NCI-H2196 (cell line): Measurements from ENCODE around the gene FGF19.

Source experiments
- DNase-seq: peaks from one replicate; lab custom pipeline; 2025; ENCODE audit not compliant: unreplicated experiment; lab: John Stamatoyannopoulos, UW

The FGF19 gene

GRCh38 chr11:69718147-69718546 lies 14.3 kb upstream of the FGF19 start:
- DNase-seq, result no peak

DNA sequence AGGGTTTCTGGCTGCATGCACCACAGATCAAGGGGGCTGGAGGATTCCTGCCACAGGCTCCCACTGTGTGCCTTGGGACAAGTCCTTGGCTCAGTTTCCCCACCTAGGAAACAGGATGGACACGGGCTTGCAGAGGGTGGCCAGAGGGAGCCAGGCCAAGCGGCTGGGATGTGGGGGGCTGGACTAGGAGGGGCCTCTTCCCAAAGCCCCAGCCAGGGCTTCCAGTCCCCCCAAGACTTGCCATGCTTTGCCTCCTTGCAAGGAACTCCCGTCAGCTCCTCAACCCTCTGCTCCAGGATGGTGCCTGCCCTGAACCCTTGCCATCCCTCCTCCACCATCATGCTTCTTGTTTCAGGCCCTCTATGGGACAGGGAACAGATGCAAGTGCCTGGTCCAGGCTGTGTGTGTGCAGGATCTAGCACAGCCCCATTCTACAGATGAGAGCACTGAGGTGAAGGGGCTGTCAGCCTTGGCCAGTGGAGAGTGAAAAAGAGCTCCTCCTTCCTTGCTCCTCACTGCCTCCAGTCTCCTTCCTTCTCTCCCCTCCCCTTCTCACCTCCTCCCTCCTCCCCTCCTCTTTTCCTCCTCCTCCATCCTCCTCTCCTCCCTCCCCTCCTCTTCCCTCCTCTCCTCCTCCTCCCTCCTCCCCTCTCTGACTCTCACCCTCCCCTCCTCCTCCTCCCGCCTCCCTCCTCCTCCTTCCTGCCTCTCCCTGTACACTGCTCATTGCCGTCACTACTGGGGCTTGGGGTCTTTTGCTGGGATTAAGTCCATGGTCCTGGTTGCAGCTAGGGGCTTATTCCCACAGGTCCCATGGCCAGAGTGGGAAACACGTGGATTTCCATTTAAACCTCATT lies 13.3 kb upstream of the FGF19 start:
- no peak for DNase-seq

DNA sequence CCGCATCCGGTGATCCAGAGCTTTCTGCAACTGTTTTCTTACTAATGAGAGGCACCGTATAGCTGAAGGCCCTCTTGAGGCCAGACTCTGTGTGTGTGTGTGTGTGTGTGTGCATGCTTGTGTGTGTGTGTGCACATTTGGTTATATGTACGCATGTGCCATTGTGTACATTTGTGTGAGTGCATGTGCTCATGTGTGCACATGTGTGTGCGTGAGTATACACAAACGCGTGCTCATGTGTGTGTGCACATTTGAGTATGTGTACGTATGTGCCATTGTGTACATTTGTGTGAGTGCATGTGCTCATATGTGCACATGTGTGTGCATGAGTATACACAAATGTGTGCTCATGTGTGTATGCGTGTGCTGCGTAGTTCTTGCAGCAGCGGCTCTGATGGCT lies 12.3 kb upstream of the FGF19 start:
- DNase-seq, result no peak

GRCh38 chr11:69715446-69715845 lies 11.6 kb upstream of the FGF19 start:
- DNase-seq, result no peak

DNA sequence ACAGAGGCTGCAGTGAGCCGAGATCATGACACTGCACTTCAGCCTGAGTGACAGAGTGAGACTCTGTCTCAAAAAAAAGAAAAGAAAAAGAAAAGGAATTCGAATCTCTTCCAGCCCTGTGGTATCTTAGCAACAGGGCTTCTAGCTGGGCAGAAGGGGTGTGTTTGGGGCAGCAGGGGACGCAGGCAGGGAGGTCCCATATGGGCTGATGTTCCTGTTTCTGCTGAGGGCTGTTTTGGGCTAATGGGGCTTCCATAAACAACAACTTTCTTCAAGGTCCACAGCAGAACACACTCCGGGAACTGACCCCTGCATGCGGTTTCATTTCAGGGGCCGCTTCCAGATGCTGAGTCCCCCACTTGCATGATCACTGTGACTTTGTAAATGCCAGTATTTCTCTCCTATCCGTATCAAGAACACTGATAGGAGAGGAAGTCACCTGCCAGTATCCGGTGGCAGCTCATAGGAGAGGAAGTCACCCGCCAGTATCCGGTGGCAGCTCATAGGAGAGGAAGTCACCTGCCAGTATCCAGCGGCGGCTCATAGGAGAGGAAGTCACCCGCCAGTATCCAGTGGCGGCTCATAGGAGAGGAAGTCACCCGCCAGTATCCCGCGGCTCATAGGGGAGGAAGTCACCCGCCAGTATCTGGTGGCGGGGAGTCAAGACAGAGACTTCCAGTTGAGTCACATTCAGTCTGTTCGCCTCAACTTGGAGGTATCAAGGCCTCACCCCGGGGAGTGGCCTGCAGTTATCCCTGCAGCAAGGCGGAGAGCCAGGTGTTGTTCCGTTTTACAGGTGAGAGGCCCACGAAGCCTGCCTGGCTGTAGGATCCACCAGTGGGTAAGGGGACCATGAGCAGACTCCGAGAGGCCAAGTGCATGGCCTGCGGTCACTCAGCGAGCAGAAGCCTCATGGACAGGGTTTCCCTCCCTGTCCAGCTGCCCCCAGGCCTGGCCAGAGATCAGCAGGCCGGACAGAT lies 8.3 kb upstream of the FGF19 start:
- DNase-seq, result no peak

GRCh38 chr11:69708736-69709401 lies 5.0 kb upstream of the FGF19 start:
- no peak for DNase-seq

DNA sequence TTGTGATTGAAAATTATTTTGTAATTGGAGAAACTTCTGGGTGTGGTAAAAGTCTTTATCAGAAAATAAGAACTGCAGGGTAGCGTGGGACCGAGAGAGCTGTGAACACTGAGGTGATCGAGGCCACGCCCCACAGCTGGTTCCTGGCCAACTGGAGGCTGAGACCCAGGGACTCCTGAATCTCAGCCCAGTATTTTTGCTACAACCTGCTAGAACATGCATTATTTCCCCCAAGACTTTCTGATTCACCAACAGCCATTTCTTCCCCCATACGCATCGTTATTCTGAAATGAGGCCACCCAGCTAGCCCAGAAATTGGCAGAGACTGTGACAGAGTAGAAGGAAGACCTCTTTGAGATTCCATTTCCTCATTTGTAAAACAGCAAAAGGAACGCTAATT lies 3.4 kb upstream of the FGF19 start:
- DNase-seq, result no peak

GRCh38 chr11:69705901-69706787 lies 2.3 kb upstream of the FGF19 start:
- no peak for DNase-seq

DNA sequence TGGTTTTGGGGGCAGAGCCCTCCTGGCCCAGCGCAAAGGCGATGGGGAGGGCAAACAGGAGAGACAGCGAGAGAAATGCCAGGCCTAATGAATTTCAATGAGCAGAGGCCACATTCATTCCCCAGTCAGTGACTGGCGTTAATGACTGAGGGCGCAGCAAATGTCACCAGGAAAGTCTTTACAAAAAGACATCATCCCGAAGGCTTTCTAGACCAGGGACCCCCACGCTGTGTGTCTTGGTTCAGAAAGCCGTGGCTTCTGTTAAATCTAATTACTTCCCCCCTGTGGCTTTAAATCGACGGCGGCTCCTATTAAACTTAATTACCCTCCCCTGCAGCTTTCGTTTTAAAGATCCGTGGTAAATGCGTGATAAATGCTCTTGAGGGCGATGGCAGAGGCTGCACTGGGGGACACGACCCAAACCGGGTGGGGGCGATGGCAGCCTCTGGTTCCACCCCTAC lies 1.6 kb upstream of the FGF19 start:
- DNase-seq, result no peak

DNA sequence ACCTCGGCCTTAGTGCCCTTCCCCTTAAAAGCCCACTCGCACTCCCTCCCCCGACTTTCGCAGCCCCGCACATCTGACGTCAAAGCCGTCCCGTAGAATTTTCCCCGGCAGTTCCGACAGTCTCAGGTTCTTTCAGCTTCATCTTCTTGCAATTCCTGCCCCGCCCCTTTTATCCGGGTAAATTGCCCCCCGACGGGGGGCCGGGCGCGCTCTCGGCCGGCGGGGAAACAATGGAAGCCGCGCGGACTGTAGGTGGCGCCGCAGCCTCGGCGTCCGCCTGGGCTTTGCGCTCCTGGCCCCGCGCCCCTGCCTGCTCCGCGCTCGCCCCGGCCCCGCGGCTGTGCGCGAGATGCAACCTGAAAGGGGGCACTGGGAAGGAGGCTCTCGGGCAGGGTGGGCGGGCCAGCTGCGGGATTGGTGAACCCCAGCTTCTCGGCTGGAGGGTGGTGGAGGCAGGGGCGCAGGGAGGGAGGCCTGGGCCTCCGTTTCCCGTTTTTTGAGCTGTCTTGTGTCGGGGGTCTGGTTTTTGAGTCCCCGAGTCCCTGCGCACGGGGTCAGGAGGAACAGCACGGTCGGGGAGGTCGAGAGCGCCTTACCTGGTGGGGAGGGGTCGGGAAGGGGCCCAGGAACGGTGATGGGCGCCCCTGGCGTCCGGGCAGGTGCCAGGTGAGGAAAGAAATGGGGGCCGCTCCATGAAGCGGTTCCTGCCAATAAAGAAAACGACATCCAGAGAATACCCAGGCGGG lies 859 bp upstream of the FGF19 start:
- DNase-seq, result peak; percentile 70

DNA sequence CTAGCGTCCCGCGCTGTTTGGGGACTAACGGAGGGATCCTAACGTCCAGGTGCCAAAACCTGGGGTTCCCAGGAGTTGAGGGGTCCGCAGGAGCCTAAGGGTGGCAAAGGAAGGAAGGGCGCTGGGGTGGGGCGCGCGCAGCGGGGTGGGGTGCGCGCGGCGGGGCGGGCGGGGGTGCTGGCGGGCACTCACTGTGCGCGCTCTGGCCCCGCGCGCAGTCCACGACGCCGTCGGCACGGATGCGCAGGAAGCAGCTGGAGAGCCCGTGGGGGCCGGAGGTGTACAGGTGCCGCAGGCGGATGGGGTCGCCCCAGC lies 412 bp downstream of the FGF19 start:
- no peak for DNase-seq

- no peak for DNase-seq
Measured at GRCh38 chr11:69702769-69703452, 911 bp downstream of the FGF19 start.

DNA sequence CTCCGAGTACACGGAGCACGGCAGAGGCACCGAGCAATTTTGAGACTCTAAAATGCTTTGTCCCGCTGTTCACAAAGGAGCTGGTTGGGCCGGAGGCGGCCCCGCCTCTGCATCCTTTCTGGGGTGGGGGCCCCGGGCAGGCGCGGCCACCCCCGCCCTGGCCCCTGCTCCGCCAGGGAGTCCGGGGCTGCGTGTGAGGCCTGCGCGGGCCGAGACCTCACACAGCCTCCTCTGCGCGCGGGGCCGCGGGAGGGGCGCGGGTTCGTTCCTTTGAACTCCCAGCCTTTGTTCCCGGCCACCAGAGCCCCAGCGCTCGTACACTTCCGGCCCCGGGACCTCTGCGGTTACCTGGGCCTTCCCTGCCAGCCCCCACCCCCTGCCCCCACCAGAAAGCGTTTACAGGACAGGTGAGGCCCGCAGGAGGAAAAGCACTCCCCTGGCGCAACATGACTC lies 1.6 kb downstream of the FGF19 start:
- no peak for DNase-seq

- peak; percentile 91 for DNase-seq
Measured at GRCh38 chr11:69700278-69701140, 3.3 kb downstream of the FGF19 start.

GRCh38 chr11:69699213-69699612 lies 4.6 kb downstream of the FGF19 start:
- peak; percentile 50 for DNase-seq

- no peak for DNase-seq
Measured at GRCh38 chr11:69698362-69698761, 5.5 kb downstream of the FGF19 start.

DNA sequence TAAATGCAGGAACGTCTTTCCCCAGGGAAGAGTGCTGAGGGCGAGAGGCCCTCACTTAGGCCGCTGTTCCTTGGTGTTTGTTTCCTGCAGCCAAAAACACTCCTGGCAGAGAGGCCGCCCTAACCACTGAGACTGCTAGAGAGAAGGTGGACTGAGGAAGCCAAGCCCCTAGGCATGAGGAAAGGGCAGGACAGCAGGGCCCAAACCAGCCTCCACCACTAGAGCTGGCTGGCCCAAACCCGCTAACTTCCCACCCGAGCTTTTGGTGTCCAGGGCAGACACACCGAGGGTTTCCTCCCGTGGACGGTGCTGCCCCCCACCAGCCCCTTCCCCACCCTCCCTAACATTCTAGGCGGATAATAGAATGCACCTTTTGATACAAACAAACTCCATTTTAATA lies 6.0 kb downstream of the FGF19 start:
- no peak for DNase-seq

GRCh38 chr11:69697469-69697843 lies 6.4 kb downstream of the FGF19 start:
- no peak for DNase-seq
